ENCODE data around the gene CCDC12.

DNA sequence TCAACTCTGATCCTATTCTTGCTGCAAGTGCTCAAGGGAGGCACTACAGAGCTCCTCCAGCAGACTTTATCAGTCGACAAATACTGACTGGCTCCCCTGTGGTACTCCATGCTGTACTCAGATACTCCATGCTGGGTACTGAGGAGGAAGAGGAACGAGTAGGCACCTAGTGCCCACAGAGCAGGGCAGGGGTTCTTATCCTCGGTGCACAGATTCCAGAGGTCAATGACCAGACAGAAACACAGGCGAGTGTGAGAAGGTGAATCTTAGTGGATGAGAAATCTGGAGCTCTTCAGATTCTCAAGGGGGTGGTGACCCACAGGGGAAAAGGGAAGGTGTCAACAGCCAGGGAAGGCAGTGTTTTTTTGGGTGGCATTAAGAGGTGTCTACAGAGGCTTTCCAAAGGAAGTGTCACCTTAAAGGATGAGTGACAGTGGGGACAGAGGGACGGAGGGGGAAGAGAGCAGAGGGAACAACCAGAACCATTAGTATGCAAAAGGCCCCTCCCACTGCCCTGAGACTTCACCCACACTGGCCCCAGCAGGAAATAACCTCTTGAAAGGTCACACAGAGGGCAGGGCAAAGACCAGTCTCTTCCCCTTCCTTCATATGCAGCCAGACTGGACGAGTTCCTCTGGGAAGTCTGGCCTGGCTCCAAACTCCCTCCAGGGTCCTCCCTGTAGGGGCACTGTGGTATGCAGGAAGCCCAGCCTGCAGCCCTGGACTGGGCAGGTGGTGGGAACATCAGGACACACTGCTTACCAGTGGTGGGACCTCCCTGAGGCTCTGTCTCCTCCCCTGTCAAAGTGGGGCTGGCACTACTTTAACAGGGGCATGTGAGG is 27.5 kb downstream of the CCDC12 start:
- TF ChIP-seq, protein P1, sequence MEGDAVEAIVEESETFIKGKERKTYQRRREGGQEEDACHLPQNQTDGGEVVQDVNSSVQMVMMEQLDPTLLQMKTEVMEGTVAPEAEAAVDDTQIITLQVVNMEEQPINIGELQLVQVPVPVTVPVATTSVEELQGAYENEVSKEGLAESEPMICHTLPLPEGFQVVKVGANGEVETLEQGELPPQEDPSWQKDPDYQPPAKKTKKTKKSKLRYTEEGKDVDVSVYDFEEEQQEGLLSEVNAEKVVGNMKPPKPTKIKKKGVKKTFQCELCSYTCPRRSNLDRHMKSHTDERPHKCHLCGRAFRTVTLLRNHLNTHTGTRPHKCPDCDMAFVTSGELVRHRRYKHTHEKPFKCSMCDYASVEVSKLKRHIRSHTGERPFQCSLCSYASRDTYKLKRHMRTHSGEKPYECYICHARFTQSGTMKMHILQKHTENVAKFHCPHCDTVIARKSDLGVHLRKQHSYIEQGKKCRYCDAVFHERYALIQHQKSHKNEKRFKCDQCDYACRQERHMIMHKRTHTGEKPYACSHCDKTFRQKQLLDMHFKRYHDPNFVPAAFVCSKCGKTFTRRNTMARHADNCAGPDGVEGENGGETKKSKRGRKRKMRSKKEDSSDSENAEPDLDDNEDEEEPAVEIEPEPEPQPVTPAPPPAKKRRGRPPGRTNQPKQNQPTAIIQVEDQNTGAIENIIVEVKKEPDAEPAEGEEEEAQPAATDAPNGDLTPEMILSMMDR (IDR thresholded peaks at IDR 0.05; ENCODE audit: borderline replicate concordance, extremely low read depth, low read length, poor library complexity, severe bottlenecking), result no peak
- no peak for TF ChIP-seq EZH2 (IDR thresholded peaks at IDR 0.05; ENCODE audit: borderline replicate concordance, low read depth, low read length, severe bottlenecking)

All from DND-41 (cell line).